AG20443 (cell line): Measurements from ENCODE around the gene LGALS12.
"Not testable (repeated sequence)": the region's sequence is repeated elsewhere in the genome, so short reads cannot be mapped to it uniquely, and the experiment has no call there.

ENCODE experiments used
- DNase-seq: peaks from one replicate; pipeline ENCODE4 v3.0.0; 2012; ENCODE audit warnings: low spot score, mixed read lengths

Gene LGALS12

GRCh38 chr11:63532799-63533475, 27.1 kb downstream of the LGALS12 start:
- DNase-seq: no peak

GRCh38 chr11:63534076-63534475, 28.2 kb downstream of the LGALS12 start:
- no peak for DNase-seq

GRCh38 chr11:63534895-63535461, 29.1 kb downstream of the LGALS12 start:
- DNase-seq: no peak

- peak; percentile 6 for DNase-seq
Observed at GRCh38 chr11:63535734-63536133, 29.9 kb downstream of the LGALS12 start.

- DNase-seq: peak; percentile 71
Observed at GRCh38 chr11:63536669-63537292, 30.9 kb downstream of the LGALS12 start, which contains the start of gene PLAAT4. Gene PLAAT4 (plus strand): TSS chr11:63536808. CDS start chr11:63536869, 61 bp downstream.

- peak; percentile 63 for DNase-seq
Observed at GRCh38 chr11:63537293-63538101, 31.6 kb downstream of the LGALS12 start.

- not testable (repeated sequence) for DNase-seq
Observed at GRCh38 chr11:63542506-63542905, 36.6 kb downstream of the LGALS12 start.

GRCh38 chr11:63543711-63544110, 37.8 kb downstream of the LGALS12 start:
- DNase-seq: no peak

- peak; percentile 4 for DNase-seq
Observed at GRCh38 chr11:63547061-63547460, 41.2 kb downstream of the LGALS12 start.

GRCh38 chr11:63548178-63548577, 42.3 kb downstream of the LGALS12 start:
- DNase-seq: no peak

- DNase-seq: peak; percentile 4
Observed at GRCh38 chr11:63549411-63549810, 43.5 kb downstream of the LGALS12 start.

- not testable (repeated sequence) for DNase-seq
Observed at GRCh38 chr11:63550156-63550700, 44.3 kb downstream of the LGALS12 start.

GRCh38 chr11:63551091-63551888, 45.4 kb downstream of the LGALS12 start:
- no peak for DNase-seq

- DNase-seq: peak; percentile 5
Observed at GRCh38 chr11:63551889-63552266, 46.0 kb downstream of the LGALS12 start.

- peak; percentile 7 for DNase-seq
Observed at GRCh38 chr11:63552921-63553320, 47.0 kb downstream of the LGALS12 start.

- peak; percentile 9 for DNase-seq
Observed at GRCh38 chr11:63553759-63554158, 47.9 kb downstream of the LGALS12 start.

- no peak for DNase-seq
Observed at GRCh38 chr11:63554877-63555223, 49.0 kb downstream of the LGALS12 start.

GRCh38 chr11:63556404-63557013, 50.6 kb downstream of the LGALS12 start:
- DNase-seq: no peak

- no peak for DNase-seq
Observed at GRCh38 chr11:63557570-63557969, 51.7 kb downstream of the LGALS12 start.

- no peak for DNase-seq
Observed at GRCh38 chr11:63558459-63559157, 52.7 kb downstream of the LGALS12 start.
